SJSA1 (cell line): Measurements from ENCODE around the gene SH3RF3. TPM values are rescaled to one million over a fixed set of nuclear protein-coding genes. Genes with fewer than 3 reads are reported as not detected.
A peak's percentile ranks its signal among the peaks of the same experiment; 100 is the strongest.

Experiments used
- DNase-seq, 2 experiments: peaks; one replicate each; pipeline ENCODE4 v3.0.0-alpha.2; 2015 to 2020; ENCODE audit warnings: low spot score in 2 of 2, low read depth in 1 of 2
- H3K27ac ChIP-seq: fragments of 250-450 bp; sonication (Bioruptor Pico); 2 replicates; pipeline ENCODE4 v1.5.1; 2020; ENCODE audit warnings: mild to moderate bottlenecking, moderate library complexity
- H3K27me3 ChIP-seq: fragments of 250-450 bp; sonication (Bioruptor Pico); replicated peaks from 2 replicates; pipeline ENCODE4 v1.5.1; 2020; ENCODE audit warnings: mild to moderate bottlenecking, moderate library complexity
- H3K36me3 ChIP-seq: fragments of 250-450 bp; sonication (Bioruptor Pico); 2 replicates; pipeline ENCODE4 v1.5.1; 2020; ENCODE audit warnings: mild to moderate bottlenecking
- H3K4me1 ChIP-seq: fragments of 250-450 bp; sonication (Bioruptor Pico); replicated peaks from 2 replicates; pipeline ENCODE4 v1.6.1; 2021; ENCODE audit warnings: mild to moderate bottlenecking
- H3K4me3 ChIP-seq: fragments of 250-450 bp; sonication (Bioruptor Pico); 2 replicates; pipeline ENCODE4 v1.5.1; 2020; ENCODE audit warnings: mild to moderate bottlenecking
- H3K9me3 ChIP-seq: fragments of 250-450 bp; sonication (Bioruptor Pico); replicated peaks from 2 replicates; pipeline ENCODE4 v1.5.1; 2020; ENCODE audit warnings: mild to moderate bottlenecking
- total RNA-seq: library from RNA; depleted of rRNA; stranded (reverse); fragments of >200 nt; shearing (Covaris generic); gene quantifications from 2 replicates; pipeline ENCODE4 v1.2.3, GENCODE V29; 2014

Gene SH3RF3
- total RNA-seq, 1 experiment from 2014 or later: 6.1 TPM

GRCh38 chr2:109229094-109229675 lies 100.2 kb downstream of the SH3RF3 start:
- Histone ChIP-seq H3K27ac (no peak overlapping the region), H3K9me3 (no peaks in the 10 kb centered on the region), H3K4me1 (no peaks in the 10 kb centered on the region; the same call in 1 of the 2 replicates), H3K27me3 (no peaks in the 10 kb centered on the region), H3K36me3 (no peaks in the 10 kb centered on the region), H3K4me3 (no peak overlapping the region)
- no peak for DNase-seq

DNA sequence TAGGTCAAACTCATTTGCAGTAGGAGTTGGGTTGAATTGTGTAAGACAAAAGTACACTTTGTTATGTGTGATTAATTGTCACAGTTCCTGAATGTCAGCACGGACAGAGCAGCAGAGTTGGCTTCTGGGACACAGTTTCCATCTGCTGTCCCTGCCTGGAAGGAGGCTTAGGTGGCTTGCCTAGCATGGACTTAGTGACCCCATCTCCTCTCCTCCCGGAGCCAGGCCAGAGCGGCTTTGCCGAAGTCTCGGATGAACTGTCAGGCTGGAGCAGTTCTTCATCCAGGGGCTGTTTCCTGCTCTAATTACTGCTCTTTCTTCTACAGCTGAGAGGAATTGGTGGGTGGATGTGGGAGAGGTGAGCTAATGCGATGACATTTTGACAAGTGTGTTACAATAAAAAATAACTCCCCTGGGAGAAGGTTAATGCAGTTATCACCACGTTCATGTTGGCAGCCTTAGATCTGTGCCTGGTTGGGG lies 102.0 kb downstream of the SH3RF3 start:
- Histone ChIP-seq H3K9me3 (no peaks in the 10 kb centered on the region), H3K27ac (no peak overlapping the region), H3K4me1 (no peaks in the 10 kb centered on the region; the same call in 1 of the 2 replicates), H3K4me3 (no peak overlapping the region), H3K36me3 (no peaks in the 10 kb centered on the region), H3K27me3 (no peaks in the 10 kb centered on the region)
- no peak for DNase-seq

GRCh38 chr2:109231428-109231827 lies 102.4 kb downstream of the SH3RF3 start:
- Histone ChIP-seq H3K9me3 (no peaks in the 10 kb centered on the region), H3K36me3 (no peaks in the 10 kb centered on the region), H3K4me1 (peaks cover 4% of the 10 kb centered on the region), H3K4me3 (no peak overlapping the region), H3K27me3 (no peaks in the 10 kb centered on the region), H3K27ac (no peak overlapping the region)
- DNase-seq: no peak

GRCh38 chr2:109231996-109232705 lies 103.1 kb downstream of the SH3RF3 start:
- H3K9me3 ChIP-seq: no peaks in the 10 kb centered on the region
- no peaks in the 10 kb centered on the region for H3K36me3 ChIP-seq
- H3K27me3 ChIP-seq: no peaks in the 10 kb centered on the region
- DNase-seq: no peak
- H3K4me3 ChIP-seq: no peak overlapping the region
- H3K27ac ChIP-seq: no peak overlapping the region
- H3K4me1 ChIP-seq: peaks cover 11% of the 10 kb centered on the region

- Histone ChIP-seq H3K27me3 (no peaks in the 10 kb centered on the region), H3K4me1 (peaks cover 18% of the 10 kb centered on the region), H3K27ac (no peak overlapping the region)
Observed at GRCh38 chr2:109232909-109233308, 103.9 kb downstream of the SH3RF3 start.

GRCh38 chr2:109233643-109234042 lies 104.6 kb downstream of the SH3RF3 start:
- H3K4me1 ChIP-seq: peaks cover 26% of the 10 kb centered on the region
- no peaks in the 10 kb centered on the region for H3K36me3 ChIP-seq
- no peak overlapping the region for H3K4me3 ChIP-seq
- H3K27ac ChIP-seq: no peak overlapping the region
- no peaks in the 10 kb centered on the region for H3K9me3 ChIP-seq
- H3K27me3 ChIP-seq: no peaks in the 10 kb centered on the region
- DNase-seq: no peak

More at GRCh38 chr2:109232909-109233308, 103.9 kb downstream of the SH3RF3 start:
- no peak for DNase-seq
- Histone ChIP-seq H3K4me3 (no peak overlapping the region), H3K36me3 (no peaks in the 10 kb centered on the region), H3K9me3 (no peaks in the 10 kb centered on the region)

- H3K27ac ChIP-seq: no peak overlapping the region
- H3K4me3 ChIP-seq: no peak overlapping the region
- H3K4me1 ChIP-seq: peaks cover 33% of the 10 kb centered on the region
- H3K27me3 ChIP-seq: no peaks in the 10 kb centered on the region
- H3K36me3 ChIP-seq: no peaks in the 10 kb centered on the region
- H3K9me3 ChIP-seq: no peaks in the 10 kb centered on the region
- DNase-seq: no peak
Observed at GRCh38 chr2:109234355-109234754, 105.3 kb downstream of the SH3RF3 start.

DNA sequence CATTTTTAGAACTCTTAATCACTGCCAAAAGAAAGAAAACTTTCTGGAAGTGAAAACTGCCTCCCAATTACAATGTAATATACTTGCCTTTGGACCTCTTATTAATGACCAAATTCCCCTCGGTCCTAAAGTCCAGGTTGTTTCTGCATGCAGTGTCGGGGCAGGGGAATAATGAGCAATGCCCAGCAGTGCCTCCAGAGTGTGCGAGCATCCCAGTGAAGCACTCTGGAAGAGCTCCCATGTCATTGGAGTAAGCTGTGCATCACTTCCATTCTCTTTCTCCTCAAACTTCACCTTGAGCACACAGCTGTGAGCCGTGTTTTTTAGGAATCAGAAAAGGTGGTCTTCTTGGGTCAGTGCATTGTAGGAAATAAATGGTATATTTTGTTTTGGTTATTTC lies 107.1 kb downstream of the SH3RF3 start:
- Histone ChIP-seq H3K4me1 (peaks cover 48% of the 10 kb centered on the region), H3K27me3 (no peaks in the 10 kb centered on the region), H3K27ac (no peak overlapping the region), H3K9me3 (no peaks in the 10 kb centered on the region), H3K36me3 (no peaks in the 10 kb centered on the region), H3K4me3 (no peak overlapping the region)
- no peak for DNase-seq

GRCh38 chr2:109237792-109238191 lies 108.8 kb downstream of the SH3RF3 start:
- no peaks in the 10 kb centered on the region for H3K36me3 ChIP-seq
- no peak overlapping the region for H3K27ac ChIP-seq
- H3K27me3 ChIP-seq: no peaks in the 10 kb centered on the region
- DNase-seq: no peak
- H3K9me3 ChIP-seq: no peaks in the 10 kb centered on the region
- H3K4me3 ChIP-seq: no peak overlapping the region
- peaks cover 65% of the 10 kb centered on the region for H3K4me1 ChIP-seq

GRCh38 chr2:109238580-109238979 lies 109.6 kb downstream of the SH3RF3 start:
- Histone ChIP-seq H3K27ac (no peak overlapping the region), H3K27me3 (no peaks in the 10 kb centered on the region), H3K4me3 (no peak overlapping the region), H3K36me3 (no peaks in the 10 kb centered on the region), H3K4me1 (peaks cover 73% of the 10 kb centered on the region), H3K9me3 (no peaks in the 10 kb centered on the region)
- DNase-seq: peak; percentile 54 to 58

DNA sequence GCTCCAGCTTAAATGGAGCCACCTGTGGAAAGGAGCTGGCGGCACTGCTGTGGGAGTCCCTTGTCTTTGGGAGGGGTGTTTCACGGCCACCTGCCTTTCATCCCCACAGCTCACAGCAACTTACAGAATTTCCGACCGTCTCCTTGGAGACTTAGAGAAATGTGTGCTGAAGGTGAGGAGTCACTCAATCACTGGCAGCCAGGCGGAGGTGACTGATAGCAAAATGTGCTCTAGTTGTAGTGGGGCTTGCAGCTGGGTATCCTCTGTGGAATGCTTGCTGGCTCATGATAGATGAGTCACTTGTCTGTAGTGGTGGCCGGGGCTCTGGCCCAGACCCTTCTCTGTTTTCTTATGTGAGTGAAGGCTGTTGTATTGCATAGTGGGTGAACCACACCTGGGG lies 110.7 kb downstream of the SH3RF3 start:
- peak; percentile 65 to 77 for DNase-seq
- Histone ChIP-seq H3K4me1 (peaks cover 83% of the 10 kb centered on the region), H3K4me3 (no peak overlapping the region), H3K27ac (peak overlapping the region; percentile 34), H3K36me3 (no peaks in the 10 kb centered on the region), H3K27me3 (no peaks in the 10 kb centered on the region), H3K9me3 (no peaks in the 10 kb centered on the region)

DNA sequence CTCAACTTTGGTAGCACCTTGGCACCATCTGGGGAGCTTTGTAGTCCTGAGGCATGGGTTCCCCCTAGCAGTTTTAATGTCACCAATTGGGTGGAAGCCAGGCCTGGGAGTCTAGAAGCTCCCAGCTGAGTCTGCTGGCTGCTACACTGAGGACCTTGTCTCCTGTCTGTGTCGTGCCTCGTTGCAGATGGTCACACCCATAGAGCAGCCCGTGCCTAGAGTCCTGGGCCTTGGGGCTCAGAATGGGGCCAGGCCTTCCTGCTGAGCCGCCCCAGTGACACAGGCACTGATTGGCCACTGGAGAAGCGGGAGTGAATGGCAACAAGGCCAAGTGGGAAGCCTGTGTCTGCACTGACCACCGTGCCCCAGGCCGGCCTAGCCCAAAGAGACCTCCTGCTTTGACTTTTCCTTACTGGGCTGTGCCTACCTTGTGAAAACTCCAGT lies 113.2 kb downstream of the SH3RF3 start:
- no peaks in the 10 kb centered on the region for H3K9me3 ChIP-seq
- peak overlapping the region; percentile 88 for H3K27ac ChIP-seq
- H3K36me3 ChIP-seq: no peaks in the 10 kb centered on the region
- DNase-seq: peak in 1 of 2 experiments; percentile 20
- H3K27me3 ChIP-seq: no peaks in the 10 kb centered on the region
- H3K4me1 ChIP-seq: peaks cover 71% of the 10 kb centered on the region
- H3K4me3 ChIP-seq: no peak overlapping the region

GRCh38 chr2:109242654-109243331 lies 113.8 kb downstream of the SH3RF3 start:
- H3K9me3 ChIP-seq: no peaks in the 10 kb centered on the region
- peak; percentile 77 to 91 for DNase-seq
- peaks cover 66% of the 10 kb centered on the region for H3K4me1 ChIP-seq
- H3K27ac ChIP-seq: peak overlapping the region; percentile 88
- no peaks in the 10 kb centered on the region for H3K36me3 ChIP-seq
- no peaks in the 10 kb centered on the region for H3K27me3 ChIP-seq
- no peak overlapping the region for H3K4me3 ChIP-seq
